HG03442 (cell line): Measurements from ENCODE around the gene SDK1.

ENCODE experiments used
- ATAC-seq: cut with Tn5 transposase; IDR thresholded peaks from one replicate; pipeline ENCODE4 v1.9.1; 2021; ENCODE audit warnings: mild to moderate bottlenecking, moderate library complexity; ENCODE audit not compliant: unreplicated experiment

The SDK1 gene

GRCh38 chr7:4056552-4057288 is 755.7 kb downstream of the SDK1 start:
- no peak for ATAC-seq

GRCh38 chr7:4057289-4057616 is 756.2 kb downstream of the SDK1 start:
- no peak for ATAC-seq

DNA sequence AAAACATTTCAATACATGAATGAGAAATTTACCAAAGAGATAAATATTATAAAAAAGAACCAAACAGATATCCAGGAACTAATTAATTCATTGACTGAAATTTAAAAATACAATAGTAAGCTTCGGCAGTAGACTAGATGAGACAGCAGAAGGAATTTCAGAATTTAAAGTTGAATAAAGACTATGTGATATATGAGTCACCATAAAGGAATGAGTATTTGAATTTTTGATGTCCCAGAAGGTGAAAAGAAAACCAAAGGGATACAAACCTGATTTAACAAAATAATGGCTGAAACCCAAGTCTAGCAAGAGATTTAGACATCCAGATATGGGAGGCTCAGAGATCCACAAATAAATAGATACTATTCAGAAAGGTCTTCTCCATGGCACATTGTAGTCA is 757.1 kb downstream of the SDK1 start:
- no peak for ATAC-seq

GRCh38 chr7:4065190-4065589 is 764.1 kb downstream of the SDK1 start:
- no peak for ATAC-seq

DNA sequence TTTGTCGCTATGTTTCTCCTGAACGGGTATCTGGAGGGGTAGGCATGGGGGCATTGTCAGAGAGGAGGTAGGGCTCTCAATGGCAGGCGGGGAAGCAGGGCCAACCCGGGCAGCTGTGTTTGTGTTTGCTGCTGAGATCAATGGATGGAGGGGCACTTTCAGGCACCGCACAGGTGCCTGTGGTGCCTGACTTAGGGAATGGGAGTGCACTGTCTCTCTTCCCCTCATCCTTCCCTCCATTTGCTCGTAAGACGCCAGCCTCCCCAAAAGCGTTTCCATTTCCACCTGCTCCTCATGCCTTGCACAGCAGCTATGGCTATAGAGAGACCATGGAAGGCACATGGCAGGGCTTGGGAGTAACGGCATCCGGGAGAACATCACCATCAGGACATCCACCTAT is 765.2 kb downstream of the SDK1 start:
- ATAC-seq: no peak

DNA sequence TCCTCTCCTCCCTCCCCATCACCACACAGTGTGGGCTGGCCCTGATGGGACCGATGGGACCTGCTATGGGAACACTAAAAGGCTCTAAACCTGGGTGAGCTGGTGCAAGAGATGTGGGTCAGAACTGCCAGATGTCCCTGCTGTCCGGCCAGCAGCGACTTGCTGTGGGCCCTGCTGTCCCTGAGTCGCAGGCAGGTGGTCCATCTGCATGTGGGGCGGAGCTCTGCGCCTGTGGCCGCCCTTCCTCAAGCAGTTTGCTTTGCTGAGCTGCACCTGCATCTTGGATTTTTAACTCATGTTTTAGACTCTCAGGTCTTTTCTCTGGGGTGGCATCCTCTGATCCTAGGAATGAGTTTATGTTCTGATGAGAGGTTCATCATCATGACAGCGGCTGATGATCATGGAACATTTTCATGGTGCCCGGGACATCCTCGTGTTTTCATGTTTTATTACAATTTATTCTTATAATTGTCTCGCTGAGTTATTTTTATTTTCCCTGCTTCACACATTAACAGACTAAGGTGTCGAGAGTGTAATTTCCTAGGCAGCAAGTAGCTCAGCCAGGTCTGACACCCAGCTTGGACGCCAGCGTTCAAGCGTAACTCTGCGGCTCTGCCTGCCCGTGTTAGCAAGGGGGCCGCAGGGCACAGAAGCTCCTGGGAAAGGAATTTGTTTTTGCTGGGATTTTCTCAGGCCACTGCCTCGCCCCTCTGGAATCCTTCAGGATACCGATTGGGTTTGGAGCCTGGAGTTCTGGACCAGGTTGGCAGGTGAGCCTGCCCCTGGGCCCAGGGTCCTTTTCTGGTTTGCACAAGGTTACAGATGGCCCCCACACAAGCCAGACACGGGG is 765.8 kb downstream of the SDK1 start:
- ATAC-seq: no peak

GRCh38 chr7:4067476-4067760 is 766.4 kb downstream of the SDK1 start:
- ATAC-seq: no peak

DNA sequence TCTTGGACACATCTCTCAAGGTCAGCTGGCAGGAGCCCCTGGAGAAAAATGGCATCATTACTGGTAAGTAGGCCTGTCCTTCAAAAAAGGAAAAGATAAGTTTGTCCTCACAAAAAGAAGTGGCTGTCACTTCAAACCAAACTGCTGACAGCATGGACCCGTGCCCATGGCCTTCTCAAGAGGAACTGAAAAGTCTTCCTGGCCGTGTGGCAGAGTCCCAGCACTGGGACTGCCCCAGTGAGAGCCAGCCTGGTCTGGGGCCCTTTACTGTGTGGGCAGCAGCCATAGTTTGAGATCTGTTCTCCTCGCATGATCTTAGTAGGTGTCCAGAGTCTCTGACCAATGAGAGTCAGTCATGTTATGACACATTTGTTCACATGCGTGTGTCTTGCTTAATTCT is 766.8 kb downstream of the SDK1 start:
- no peak for ATAC-seq

DNA sequence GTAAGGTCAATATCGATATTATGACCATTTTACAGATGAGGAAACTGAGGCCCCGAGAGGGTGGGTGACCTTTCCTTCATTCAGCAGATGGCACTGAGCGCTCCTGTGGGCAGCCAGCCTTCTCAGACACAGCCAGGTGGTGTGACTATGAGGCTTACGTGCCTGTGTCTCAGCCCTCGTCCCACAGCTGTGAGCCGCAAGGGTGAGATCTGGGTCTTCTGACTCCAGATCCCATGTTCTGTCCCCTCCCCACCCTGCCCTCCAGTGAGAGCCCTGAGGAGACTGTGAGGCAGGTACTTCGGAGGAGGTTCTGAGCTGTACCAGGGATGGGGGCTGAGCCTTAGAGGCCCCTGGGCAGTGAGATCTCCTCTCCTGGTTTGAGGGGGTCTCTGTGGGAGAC is 767.2 kb downstream of the SDK1 start:
- ATAC-seq: no peak

DNA sequence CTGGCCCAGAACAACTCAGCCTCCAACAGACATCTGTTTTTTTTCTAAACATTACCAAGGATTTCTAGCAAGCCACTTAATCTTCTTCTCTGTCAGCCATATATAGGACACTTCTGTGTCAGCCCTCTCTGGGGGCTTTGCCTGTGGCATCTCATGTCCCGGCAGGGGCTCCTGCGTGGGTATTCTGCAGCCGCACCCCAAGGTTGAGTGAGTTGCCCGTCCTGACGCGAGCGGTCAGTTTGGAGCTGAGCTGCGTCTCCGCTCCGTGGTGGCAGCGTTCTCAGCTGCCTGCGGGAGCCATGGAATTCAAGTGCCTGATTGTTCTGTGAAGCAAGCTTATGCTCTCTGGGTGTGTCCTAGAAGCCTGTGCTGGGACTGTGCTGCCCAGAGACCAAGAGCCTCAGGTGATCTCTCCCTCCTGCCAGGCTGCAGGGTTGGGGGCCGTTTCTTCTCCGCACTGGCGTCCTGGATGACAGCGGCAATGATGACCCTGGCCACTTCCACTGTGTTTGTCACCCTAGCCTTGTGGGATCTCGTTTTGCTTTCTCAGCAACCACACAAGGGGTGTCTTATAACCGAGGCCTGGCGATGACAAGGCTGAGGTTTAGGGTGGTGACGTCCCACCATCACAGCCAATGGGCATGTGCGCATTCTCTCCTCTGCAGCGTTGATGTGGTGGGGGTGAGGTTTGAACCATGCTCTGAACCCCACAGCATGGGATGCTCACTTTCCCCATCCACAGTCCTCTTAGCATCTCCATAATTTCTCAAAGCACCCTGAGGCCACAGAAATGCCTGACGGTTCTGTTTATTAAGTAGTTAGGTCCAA is 768.4 kb downstream of the SDK1 start:
- ATAC-seq: no peak

GRCh38 chr7:4070214-4070613 is 769.2 kb downstream of the SDK1 start:
- no peak for ATAC-seq

- ATAC-seq: no peak
These were observed 770.5 kb downstream of the SDK1 start for GRCh38 chr7:4071370-4072058.

GRCh38 chr7:4072161-4072925 is 771.3 kb downstream of the SDK1 start:
- no peak for ATAC-seq

- no peak for ATAC-seq
These were observed 772.0 kb downstream of the SDK1 start for GRCh38 chr7:4073052-4073451.

DNA sequence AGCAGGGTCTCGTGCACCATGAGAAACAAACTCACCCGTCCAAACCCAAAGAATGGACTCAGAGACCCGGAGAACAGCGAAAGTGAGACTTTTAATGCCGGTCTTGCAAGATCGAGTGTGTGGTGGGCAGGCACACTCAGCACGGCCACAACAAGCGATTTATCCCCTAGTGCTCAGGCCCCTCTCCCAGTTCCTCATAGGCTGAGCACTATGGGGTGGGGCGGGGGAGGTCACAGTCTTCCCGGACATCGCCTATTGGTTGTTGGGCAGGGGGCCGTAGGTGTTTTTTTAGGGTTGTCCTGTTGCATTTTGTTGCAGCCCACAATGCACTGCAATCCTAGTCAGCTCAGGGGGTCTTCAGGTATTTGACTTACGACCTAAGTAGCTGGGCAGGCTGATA is 772.7 kb downstream of the SDK1 start:
- no peak for ATAC-seq

DNA sequence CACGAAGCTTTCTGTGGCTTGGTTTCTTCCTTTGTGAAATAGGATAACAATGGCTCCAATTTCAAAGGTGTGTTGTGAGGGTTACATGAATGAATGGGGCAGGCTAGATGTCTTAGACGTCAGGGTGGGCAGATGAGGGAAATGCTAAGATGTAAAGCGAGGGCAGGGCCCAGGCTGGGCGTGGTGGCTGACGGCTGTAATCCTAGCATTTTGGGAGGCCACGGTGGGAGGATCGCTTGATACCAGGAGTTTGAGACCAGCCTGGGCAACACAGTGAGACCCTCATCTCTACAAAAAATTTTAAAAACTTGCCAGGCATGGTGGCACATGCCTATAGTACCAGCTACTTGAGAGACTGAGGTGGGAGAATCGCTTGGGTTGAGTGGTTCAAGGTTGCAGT is 773.4 kb downstream of the SDK1 start:
- ATAC-seq: no peak

DNA sequence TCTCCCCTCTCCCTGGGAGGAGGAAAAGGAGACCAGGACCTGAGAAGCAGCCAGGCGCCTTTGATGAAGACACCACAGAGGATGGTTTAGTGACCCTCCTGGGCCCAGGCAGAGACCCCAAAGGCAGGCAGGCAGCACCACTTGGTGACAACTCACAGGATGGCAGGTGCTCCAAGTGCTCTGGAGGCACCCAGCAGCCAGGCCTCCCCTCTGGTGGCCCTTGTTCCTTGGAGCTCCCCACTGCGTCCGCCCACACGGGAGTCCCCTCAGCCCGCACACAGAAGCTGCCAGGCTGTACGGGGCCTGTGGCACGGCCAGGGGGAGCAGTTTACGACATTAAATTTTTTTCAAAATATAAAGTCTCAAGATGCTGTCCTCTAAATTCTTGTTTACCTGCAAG is 773.9 kb downstream of the SDK1 start:
- no peak for ATAC-seq

GRCh38 chr7:4076701-4077294 is 775.7 kb downstream of the SDK1 start:
- no peak for ATAC-seq

GRCh38 chr7:4077980-4078379 is 776.9 kb downstream of the SDK1 start:
- ATAC-seq: no peak

- ATAC-seq: no peak
These were observed 777.5 kb downstream of the SDK1 start for GRCh38 chr7:4078580-4078979.
